Gastroesophageal sphincter (tissue), 4 donors: ENCODE measurements around the gene TCF12. TPM values are rescaled to one million over a fixed set of nuclear protein-coding genes. Genes with fewer than 3 reads are reported as not detected.

Source experiments
- ATAC-seq: fragments of 150-250 bp; one replicate; pipeline ENCODE4 v1.9.1; 2016; ENCODE audit warnings: mild to moderate bottlenecking, moderate library complexity
- H3K27ac ChIP-seq, 4 donors: fragments of 200-600 bp; sonication (generic) in 3 of 4; 1 replicate in 3 of 4; 2 replicates in 1 of 4; pipeline ENCODE4 v1.5.1; 2016 to 2019
- H3K27me3 ChIP-seq: fragments of 200-600 bp; sonication (generic); one replicate; pipeline ENCODE4 v1.5.1; 2019
- H3K36me3 ChIP-seq, 2 donors: fragments of 200-600 bp; sonication (generic); one replicate each; pipeline ENCODE4 v1.5.1; 2019; ENCODE audit warnings: control low read depth in 1 of 2
- H3K4me1 ChIP-seq, 3 donors: fragments of 200-600 bp; sonication (generic); 1 replicate in 2 of 3; 2 replicates in 1 of 3; pipeline ENCODE4 v1.5.1; 2016 to 2019; ENCODE audit warnings: control low read depth in 2 of 3
- H3K4me3 ChIP-seq, 2 donors: fragments of 200-600 bp; sonication (generic); one replicate each; pipeline ENCODE4 v1.5.1; 2019; ENCODE audit warnings: mild to moderate bottlenecking in 1 of 2, moderate library complexity in 1 of 2
- H3K9me3 ChIP-seq, 3 donors: fragments of 200-600 bp; sonication (generic); one replicate each; pipeline ENCODE4 v1.5.1; 2017 to 2019; ENCODE audit warnings: control low read depth in 2 of 3
- CTCF ChIP-seq, 4 experiments: fragments of 200-600 bp in 2 of 4; fragments of 450-650 bp in 2 of 4; sonication (generic) in 1 of 4; IDR thresholded peaks; one replicate each; pipeline ENCODE4 v1.5.1; 2017 to 2019; ENCODE audit warnings: antibody characterized with exemption in 4 of 4, mild to moderate bottlenecking in 2 of 4, moderate library complexity in 2 of 4
- EP300 ChIP-seq: sonication (generic); formaldehyde crosslinking; IDR thresholded peaks from one replicate; pipeline ENCODE4 v1.6.1; 2017; ENCODE audit warnings: antibody characterized with exemption, mild to moderate bottlenecking
- POLR2A ChIP-seq, 2 donors: fragments of 450-650 bp; IDR thresholded peaks; one replicate each; pipeline ENCODE4 v1.6.1; 2017; ENCODE audit warnings: antibody characterized with exemption in 2 of 2, mild to moderate bottlenecking in 2 of 2, moderate library complexity in 1 of 2
- POLR2AphosphoS5 ChIP-seq: sonication (generic); formaldehyde crosslinking; IDR thresholded peaks from one replicate; pipeline ENCODE4 v1.6.1; 2017; ENCODE audit warnings: antibody characterized with exemption
- WGBS, 2 donors: methylation state at CpG; one replicate each; pipeline ENCODE4 v1.1.5; 2018; ENCODE audit warnings: low coverage in 1 of 2; 5-methylcytosine and 5-hydroxymethylcytosine counted together
- total RNA-seq, 4 donors: library from RNA; depleted of rRNA; stranded (reverse); fragments of >200 nt; gene quantifications; one replicate each; pipeline ENCODE4 v1.1.0, GENCODE V29; 2016

TCF12 gene
- total RNA-seq, 4 donors from 2014 or later: 78.1 to 194 (median 154) TPM

- no peaks in the 10 kb centered on the region for H3K36me3 ChIP-seq
- peaks cover 0 to 46% (median 4%) of the 10 kb centered on the region in 3 donors for H3K4me1 ChIP-seq
- 91 to 92% methylated on average over 2 of the region's 2 CpGs for WGBS, 2 donors
- H3K27me3 ChIP-seq: no peaks in the 10 kb centered on the region
- ATAC-seq: no peak
- H3K9me3 ChIP-seq: no peaks in the 10 kb centered on the region
- no peak overlapping the region for H3K4me3 ChIP-seq
- TF ChIP-seq POLR2A (IDR thresholded peaks at IDR 0.05) (no peak), EP300 (no peak), CTCF (IDR thresholded peaks at IDR 0.05) (no peak), POLR2AphosphoS5 (no peak)
- H3K27ac ChIP-seq: no peak overlapping the region
These were observed 60.6 kb downstream of the TCF12 start for GRCh38 chr15:56978898-56979662.

GRCh38 chr15:56980473-56980872 is 62.0 kb downstream of the TCF12 start:
- no peak overlapping the region for H3K27ac ChIP-seq
- H3K36me3 ChIP-seq: no peaks in the 10 kb centered on the region
- no peaks in the 10 kb centered on the region for H3K9me3 ChIP-seq
- H3K4me3 ChIP-seq: no peak overlapping the region
- no peak for ATAC-seq
- no peaks in the 10 kb centered on the region for H3K27me3 ChIP-seq
- TF ChIP-seq POLR2AphosphoS5 (no peak), POLR2A (IDR thresholded peaks at IDR 0.05) (no peak), CTCF (IDR thresholded peaks at IDR 0.05) (no peak), EP300 (no peak)
- WGBS, 2 donors: 100% methylated on average over 3 of the region's 3 CpGs
- H3K4me1 ChIP-seq: peaks cover 0 to 53% (median 4%) of the 10 kb centered on the region in 3 donors

- TF ChIP-seq CTCF (IDR thresholded peaks at IDR 0.05) (no peak), POLR2AphosphoS5 (no peak), POLR2A (IDR thresholded peaks at IDR 0.05) (no peak), EP300 (no peak)
- Histone ChIP-seq H3K4me1 (peaks cover 0 to 58% (median 4%) of the 10 kb centered on the region in 3 donors), H3K36me3 (no peaks in the 10 kb centered on the region), H3K4me3 (no peak overlapping the region), H3K9me3 (no peaks in the 10 kb centered on the region), H3K27ac (no peak overlapping the region), H3K27me3 (no peaks in the 10 kb centered on the region)
- no peak for ATAC-seq
- WGBS, 2 donors: 84 to 92% methylated on average over 3 of the region's 3 CpGs
These were observed 62.7 kb downstream of the TCF12 start for GRCh38 chr15:56981160-56981559.

- Histone ChIP-seq H3K27me3 (no peaks in the 10 kb centered on the region), H3K27ac (no peak overlapping the region), H3K4me3 (no peak overlapping the region), H3K36me3 (no peaks in the 10 kb centered on the region), H3K9me3 (no peaks in the 10 kb centered on the region), H3K4me1 (peaks cover 2 to 59% (median 4%) of the 10 kb centered on the region in 3 donors)
- no peak for ATAC-seq
- TF ChIP-seq EP300 (no peak), CTCF (IDR thresholded peaks at IDR 0.05) (no peak), POLR2A (IDR thresholded peaks at IDR 0.05) (no peak), POLR2AphosphoS5 (no peak)
- 60 to 64% methylated on average over 1 of the region's 1 CpG for WGBS, 2 donors
These were observed 64.5 kb downstream of the TCF12 start for GRCh38 chr15:56982987-56983386.
